ENCODE data around the gene PCLO.
"Not testable (repeated sequence)": the region's sequence is repeated elsewhere in the genome, so short reads cannot be mapped to it uniquely, and the experiment has no call there.

Gene PCLO

DNA sequence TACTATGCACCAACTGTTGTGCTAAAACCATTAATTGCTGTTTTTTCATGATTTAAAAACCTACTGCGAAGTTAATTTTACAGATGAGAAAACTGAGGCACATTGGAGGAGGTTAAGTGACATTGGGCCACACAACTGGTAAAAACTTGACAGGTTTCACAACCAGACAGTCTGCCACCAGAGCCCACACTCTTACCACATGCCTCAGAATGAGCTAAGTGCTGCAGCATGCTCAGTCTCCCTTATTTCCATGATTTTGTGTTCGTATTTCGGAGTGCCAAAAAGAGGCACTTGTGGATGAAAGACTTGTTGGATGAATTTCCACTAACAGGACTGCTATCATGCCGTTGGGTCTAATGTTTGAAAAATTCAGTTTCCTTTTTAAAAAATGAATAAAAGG, 77.4 kb downstream of the PCLO start:
- H3K4me3 ChIP-seq (ENCODE audit: low read length): no peak overlapping the region
- no peak for DNase-seq (ENCODE audit: low read depth)
- TF ChIP-seq, protein P1, sequence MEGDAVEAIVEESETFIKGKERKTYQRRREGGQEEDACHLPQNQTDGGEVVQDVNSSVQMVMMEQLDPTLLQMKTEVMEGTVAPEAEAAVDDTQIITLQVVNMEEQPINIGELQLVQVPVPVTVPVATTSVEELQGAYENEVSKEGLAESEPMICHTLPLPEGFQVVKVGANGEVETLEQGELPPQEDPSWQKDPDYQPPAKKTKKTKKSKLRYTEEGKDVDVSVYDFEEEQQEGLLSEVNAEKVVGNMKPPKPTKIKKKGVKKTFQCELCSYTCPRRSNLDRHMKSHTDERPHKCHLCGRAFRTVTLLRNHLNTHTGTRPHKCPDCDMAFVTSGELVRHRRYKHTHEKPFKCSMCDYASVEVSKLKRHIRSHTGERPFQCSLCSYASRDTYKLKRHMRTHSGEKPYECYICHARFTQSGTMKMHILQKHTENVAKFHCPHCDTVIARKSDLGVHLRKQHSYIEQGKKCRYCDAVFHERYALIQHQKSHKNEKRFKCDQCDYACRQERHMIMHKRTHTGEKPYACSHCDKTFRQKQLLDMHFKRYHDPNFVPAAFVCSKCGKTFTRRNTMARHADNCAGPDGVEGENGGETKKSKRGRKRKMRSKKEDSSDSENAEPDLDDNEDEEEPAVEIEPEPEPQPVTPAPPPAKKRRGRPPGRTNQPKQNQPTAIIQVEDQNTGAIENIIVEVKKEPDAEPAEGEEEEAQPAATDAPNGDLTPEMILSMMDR (conservative IDR thresholded peaks at IDR 0.05; ENCODE audit: low read depth, low read length): no peak

DNA sequence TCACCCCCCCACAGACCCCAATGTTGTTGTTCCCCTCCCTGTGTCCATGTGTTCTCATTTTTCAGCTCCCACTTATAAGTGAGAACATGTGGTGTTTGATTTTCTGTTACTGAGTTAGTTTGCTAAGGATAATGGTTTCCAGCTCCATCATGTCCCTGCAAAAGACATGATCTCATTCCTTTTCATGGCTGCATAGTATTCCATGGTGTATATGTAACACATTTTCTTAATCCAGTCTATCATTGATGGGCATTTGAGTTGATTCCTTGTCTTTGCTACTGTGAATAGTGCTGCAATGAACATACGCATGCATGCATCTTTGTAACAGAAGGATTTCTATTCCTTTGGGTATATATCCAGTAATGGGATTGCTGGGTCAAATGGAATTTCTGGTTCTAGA, 82.8 kb downstream of the PCLO start:
- H3K4me3 ChIP-seq (ENCODE audit: low read length); DNase-seq (ENCODE audit: low read depth): not testable (repeated sequence)

DNA sequence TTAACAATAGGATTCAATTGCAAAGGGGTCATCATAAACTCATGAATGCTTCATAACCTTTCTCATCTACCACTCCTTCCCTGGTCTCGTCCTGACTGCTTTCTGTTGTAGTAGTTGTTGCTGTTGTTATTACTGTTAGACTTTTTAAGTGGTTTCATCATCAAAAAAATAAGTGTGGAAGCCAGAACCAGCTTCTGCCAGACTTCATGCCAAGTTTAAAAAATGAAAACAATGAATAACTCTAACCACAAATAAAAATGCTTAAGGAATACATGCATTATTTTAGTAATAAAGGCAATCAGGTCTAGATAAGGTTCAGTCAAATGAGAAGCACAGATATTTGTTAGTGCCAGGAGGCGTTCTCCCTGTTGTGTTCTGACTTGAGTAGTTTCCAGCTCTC, 85.4 kb downstream of the PCLO start:
- H3K4me3 ChIP-seq (ENCODE audit: low read length): no peak overlapping the region
- peak; percentile 59 for DNase-seq (ENCODE audit: low read depth)
- TF ChIP-seq, protein P1 (conservative IDR thresholded peaks at IDR 0.05; ENCODE audit: low read depth, low read length): no peak

DNA sequence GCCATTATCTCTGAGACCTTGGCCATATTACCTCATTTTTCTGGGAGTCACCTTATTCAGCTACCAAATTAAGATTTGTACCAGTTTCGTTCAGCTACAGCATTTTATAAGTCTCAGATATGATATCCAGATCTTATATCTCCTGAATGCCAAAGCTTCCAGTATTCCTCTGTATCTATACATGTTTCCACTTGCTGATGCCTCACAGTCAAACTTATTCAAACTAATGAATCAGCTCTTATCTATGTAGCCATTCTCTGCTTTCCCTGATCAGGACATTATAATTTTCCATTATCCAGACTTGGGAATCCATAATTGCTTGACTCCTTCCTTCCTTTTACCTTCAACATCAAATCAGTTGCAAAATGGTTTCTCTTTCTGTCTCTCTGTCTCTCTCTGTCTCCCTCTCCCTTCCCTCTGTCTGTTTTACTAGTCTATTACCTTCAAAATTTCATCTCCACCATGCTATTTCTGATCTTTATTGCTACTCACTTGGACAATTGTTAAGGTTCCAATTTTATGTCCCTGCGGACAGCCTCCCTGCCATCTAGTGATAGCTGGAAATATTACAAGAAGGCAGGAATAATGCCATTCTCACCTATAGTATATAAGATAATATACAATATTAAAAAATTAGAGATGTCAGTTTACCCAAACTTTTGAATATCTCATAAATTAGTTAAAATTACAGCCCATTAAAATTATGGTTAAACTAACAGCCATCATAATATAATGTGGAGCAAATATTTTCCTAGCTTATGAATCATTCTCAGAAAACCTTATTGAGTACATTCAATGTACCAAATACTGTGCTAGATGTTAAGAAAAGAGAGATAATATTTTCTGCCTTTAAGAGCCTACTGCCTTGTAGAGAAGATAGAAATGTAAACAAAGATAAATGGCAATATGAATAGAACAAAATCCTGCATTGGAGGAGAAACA, 89.8 kb downstream of the PCLO start:
- no peak for DNase-seq (ENCODE audit: low read depth)
- no peak overlapping the region for H3K4me3 ChIP-seq (ENCODE audit: low read length)
- TF ChIP-seq, protein P1 (conservative IDR thresholded peaks at IDR 0.05; ENCODE audit: low read depth, low read length): peak; percentile 48

DNA sequence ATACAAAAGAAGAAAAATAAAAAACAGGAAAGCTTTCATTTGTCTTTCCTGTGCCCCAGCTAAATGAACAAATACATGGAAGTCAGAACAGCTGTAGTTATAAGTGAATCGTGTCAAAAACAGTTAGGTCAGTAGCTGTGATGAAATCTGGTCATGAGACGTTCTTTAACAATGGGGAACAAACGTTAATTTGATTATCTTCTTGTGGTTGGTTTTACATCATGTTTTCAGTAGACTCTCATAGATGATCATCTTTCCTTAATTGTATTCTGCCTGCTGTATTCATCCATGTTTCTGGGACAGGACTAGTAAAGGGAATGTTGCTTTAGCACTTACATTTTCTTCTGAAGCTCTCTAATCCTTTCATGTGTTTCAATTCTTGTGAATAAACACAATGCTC, 97.0 kb downstream of the PCLO start:
- TF ChIP-seq, protein P1 (conservative IDR thresholded peaks at IDR 0.05; ENCODE audit: low read depth, low read length): no peak
- H3K4me3 ChIP-seq (ENCODE audit: low read length): no peak overlapping the region
- no peak for DNase-seq (ENCODE audit: low read depth)

DNA sequence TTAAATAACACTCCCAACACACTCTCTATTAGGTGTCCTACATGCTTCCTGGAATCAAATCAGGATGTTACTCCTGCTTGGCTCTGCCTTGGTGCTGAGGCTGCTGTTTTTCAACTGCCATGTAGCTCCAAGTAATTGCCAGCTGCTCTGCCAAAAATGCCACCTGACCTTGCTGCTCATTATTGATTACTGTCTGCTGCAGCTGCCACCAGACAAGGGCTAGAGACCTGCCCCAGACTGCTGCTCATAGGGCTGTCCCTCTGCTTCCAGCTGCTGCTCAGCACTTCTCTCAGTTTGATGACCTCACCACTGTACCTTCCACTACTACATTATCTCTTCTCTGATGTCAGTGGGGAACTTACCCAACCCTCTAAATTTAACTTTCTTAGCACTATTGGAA, 102.5 kb downstream of the PCLO start:
- no peak for DNase-seq (ENCODE audit: low read depth)
- TF ChIP-seq, protein P1 (conservative IDR thresholded peaks at IDR 0.05; ENCODE audit: low read depth, low read length): no peak
- no peak overlapping the region for H3K4me3 ChIP-seq (ENCODE audit: low read length)

DNA sequence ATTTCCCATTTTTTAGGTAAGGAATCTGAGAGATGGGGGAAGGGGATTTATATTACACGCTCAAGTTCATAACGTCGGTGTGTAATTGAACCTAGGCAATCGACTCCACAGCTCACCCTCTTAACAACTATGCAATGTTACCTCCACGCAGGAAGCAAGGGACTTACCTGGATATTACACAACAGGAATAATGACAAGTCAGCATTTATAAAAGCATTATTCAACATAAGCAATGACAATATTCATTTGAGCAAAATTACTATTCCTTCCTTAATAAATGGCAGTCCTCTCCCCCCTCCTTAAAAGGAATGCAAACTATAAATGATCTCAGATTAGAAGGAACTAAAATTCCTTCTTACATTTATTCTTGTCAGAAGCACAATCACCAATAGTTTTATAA, 104.0 kb downstream of the PCLO start:
- DNase-seq (ENCODE audit: low read depth): no peak
- TF ChIP-seq, protein P1 (conservative IDR thresholded peaks at IDR 0.05; ENCODE audit: low read depth, low read length): no peak
- H3K4me3 ChIP-seq (ENCODE audit: low read length): no peak overlapping the region

Measured in retinal pigment epithelial cell (primary cell).